Lower leg skin (tissue), 3 donors: Measurements from ENCODE around the gene HERPUD1.

Experiments used
- CTCF ChIP-seq, 3 donors: fragments of 450-650 bp; IDR thresholded peaks; one replicate each; pipeline ENCODE4 v1.5.1; 2016; ENCODE audit warnings: antibody characterized with exemption in 3 of 3, mild to moderate bottlenecking in 3 of 3, moderate library complexity in 2 of 3
- POLR2A ChIP-seq, 2 donors: fragments of 450-650 bp; IDR thresholded peaks; one replicate each; pipeline ENCODE4 v1.6.1; 2016 to 2017; ENCODE audit warnings: antibody characterized with exemption in 2 of 2, mild to moderate bottlenecking in 1 of 2, moderate library complexity in 1 of 2

- no peak for TF ChIP-seq CTCF (IDR thresholded peaks at IDR 0.05)
- TF ChIP-seq POLR2A (IDR thresholded peaks at IDR 0.05): no peak
These were observed 13.3 kb downstream of the HERPUD1 start for GRCh38 chr16:56944954-56945839.
